Activated effector memory CD4-positive, alpha-beta T cell treated with anti-CD3 and anti-CD28 coated beads, Interleukin-2, amount 50 U/mL, for 16 hours (primary cell): ENCODE measurements around the gene STUM.
A peak's percentile ranks its signal among the peaks of the same experiment; 100 is the strongest.
"Not testable (repeated sequence)": the region's sequence is repeated elsewhere in the genome, so short reads cannot be mapped to it uniquely, and the experiment has no call there.

Experiments
- DNase-seq: peaks from one replicate; pipeline ENCODE4 v3.0.0-alpha.2; 2020

Gene STUM, protein sequence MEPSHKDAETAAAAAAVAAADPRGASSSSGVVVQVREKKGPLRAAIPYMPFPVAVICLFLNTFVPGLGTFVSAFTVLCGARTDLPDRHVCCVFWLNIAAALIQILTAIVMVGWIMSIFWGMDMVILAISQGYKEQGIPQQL

GRCh38 chr1:226548256-226549093 lies at the start of gene STUM:
Gene STUM (plus strand): TSS chr1:226548764. CDS start chr1:226548905, 141 bp downstream.
- no peak for DNase-seq

DNA sequence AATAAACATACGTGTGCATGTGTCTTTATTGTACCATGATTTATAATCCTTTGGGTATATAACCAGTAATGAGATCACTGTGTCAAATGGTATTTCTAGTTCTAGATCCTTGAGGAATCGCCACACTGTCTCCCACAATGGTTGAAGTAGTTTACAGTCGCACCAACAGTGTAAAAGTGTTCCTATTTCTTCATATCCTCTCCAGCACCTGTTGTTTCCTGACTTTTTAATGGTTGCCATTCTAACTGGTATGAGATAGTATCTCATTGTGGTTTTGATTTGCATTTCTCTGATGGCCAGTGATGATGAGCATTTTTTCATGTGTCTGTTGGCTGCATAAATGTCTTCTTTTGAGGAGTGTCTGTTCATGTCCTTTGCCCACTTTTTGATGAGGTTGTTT lies 48.9 kb upstream of the STUM start:
- not testable (repeated sequence) for DNase-seq

GRCh38 chr1:226506021-226506420 lies 42.5 kb upstream of the STUM start:
- DNase-seq: no peak

- no peak for DNase-seq
These were observed 41.6 kb upstream of the STUM start for GRCh38 chr1:226506921-226507320.

DNA sequence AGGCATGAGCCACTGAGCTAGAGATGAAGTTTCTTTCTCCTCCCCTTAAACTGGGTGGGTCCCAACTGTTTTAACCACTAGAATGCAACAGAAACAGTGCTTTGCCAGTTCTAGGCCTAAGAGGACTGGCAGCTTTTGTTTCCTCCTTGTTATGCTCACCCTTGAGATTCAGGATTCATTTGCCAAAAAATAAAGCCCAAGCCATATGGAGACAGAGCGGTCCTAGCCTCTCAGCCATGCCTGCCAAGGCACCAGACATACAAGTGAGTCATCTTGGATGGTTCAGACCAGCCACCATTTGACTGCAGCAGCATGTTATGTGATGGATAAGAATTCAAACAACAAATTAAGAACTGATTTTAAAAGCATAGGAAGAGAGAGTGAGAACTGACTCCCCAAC lies 38.1 kb upstream of the STUM start:
- no peak for DNase-seq

GRCh38 chr1:226511296-226511695 lies 37.3 kb upstream of the STUM start:
- no peak for DNase-seq

DNA sequence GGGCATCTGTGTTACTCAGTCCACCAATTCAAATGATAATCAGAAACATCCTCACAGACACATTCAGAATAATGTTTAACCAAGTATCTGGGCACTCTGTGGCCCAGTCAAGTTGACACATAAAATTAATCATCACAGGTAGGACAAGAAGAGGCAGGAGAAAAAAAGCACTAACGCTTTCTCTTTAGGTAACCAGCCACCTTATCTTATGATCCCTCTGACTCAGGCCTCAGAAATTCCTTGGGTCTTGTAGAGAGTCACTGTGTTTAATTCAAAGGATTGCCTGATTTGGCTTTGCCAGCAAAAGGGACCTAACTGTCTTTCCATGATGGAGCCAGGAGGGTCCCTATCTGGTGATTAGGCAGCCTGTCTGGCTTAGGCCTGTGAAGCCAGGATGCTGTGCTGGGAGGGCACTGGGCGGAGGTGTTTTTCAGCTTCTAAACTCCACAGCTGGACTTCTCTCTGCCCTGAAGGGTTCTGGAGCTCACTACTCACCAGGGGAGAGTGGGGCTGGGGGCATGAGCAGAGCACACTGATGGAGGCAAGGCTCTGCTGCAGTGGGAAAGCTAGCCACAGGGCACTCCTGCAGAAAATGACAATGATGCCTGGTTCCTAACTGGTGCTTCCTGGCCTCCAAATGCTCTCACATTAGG lies 36.4 kb upstream of the STUM start:
- DNase-seq: no peak

DNA sequence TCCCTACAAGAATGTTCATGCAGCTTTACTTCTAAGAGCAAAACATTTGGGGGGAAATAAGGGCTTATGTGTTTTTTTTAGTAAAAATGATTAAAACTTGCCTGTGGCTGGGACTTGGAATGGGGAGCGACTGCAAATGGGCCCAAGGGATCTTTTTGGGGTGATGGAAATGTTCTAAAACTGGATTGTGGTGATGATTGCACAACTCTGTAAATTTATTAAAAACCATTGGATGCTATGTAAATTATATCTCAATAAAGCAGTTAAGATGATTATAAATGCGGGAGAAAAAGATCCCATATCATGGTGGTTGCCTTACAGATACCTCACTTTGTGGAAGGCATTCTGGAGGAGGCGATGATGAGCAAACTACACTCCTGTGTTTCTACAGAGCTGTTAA lies 30.2 kb upstream of the STUM start:
- DNase-seq: no peak

DNA sequence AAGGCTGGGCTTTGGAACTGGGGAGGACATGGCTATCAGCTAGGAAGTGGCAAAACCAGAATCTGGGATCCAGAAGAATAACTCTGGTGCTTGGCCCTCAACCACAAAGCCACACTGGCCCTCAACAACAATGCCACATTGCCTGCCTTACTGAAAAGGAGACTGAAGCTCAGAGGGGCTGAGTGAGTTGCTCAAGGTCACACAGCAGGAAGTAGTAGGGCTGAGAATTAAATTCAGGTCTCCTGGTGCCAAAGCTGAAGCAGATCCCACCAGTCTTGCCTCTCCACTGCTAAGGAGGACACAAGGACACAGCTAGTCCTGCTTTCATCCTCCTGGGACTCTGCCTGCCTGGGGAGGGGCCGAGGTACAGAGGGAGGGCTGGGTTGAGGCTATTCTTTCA lies 29.4 kb upstream of the STUM start:
- DNase-seq: peak; percentile 12

GRCh38 chr1:226519716-226520598 lies 28.6 kb upstream of the STUM start:
- no peak for DNase-seq

DNA sequence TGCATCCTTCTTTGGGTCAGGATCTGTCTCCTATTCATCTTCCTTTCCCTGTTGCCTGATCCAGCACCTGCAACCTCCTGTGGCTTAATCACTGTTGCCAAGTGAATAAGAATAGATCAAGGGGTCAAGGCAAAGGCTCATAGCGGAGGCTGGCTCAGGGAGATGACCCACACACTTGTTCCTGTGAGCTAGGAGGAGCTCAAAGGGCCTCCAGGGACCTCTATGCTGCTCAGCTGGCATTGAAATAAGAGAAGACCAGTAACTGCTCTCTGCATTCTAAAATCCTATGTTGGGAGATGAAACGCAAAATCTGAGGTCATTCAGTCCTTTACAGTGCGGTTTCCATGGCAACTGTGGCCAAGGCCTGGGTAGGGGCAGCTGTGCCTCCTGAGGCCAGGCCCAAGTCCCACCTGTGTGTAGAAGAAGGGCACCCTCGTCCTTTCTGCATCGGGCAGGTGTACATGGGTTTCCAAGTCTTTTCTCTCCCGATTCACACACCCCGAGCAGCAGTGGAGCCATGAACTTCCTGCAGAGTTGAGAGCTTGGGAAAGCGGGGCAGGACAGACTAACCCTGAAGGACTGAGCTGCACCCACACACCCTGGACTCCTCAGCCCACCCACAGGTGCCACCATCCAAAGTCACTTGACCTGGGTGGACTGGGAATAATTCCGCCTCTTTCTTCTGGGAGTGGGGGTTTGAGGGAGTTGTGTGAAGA lies 27.8 kb upstream of the STUM start:
- no peak for DNase-seq

DNA sequence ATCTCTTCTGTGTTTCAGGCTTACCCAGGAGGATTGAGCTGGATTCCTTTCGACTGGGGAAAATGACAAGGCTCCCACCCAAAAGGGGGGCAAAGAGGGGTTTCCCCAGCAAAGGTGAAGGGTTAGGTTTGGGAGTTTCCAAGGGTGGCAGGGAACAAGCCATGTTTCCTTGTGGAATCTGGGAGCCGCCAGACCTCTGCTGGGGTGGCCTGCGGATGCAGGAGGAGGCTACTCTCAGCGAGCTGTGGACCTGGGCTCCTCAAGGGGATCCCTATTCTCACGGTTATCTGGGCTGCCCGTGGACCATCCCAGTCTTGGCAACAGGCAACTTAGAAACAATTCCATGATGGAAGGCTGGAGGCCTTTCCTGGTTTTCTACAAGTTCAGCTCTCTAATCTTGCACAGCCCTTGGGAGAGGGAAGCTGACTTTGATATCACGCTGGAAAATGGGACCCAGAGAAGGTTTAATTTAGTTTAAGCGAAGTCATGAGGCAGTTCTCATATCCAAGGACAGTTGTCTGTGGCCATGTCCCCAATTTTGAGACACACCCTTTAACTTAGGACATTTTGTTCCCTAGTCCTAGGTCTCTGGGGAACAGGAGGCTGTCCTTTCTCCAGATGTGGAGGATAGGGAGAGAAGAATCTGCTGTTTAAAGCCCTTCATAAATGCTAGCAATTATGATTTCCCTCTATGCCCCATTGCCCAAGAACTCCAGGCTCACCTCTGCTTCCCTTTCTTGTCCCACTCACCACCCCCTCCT lies 24.7 kb upstream of the STUM start:
- no peak for DNase-seq

GRCh38 chr1:226524547-226524946 lies 24.0 kb upstream of the STUM start:
- DNase-seq: no peak

DNA sequence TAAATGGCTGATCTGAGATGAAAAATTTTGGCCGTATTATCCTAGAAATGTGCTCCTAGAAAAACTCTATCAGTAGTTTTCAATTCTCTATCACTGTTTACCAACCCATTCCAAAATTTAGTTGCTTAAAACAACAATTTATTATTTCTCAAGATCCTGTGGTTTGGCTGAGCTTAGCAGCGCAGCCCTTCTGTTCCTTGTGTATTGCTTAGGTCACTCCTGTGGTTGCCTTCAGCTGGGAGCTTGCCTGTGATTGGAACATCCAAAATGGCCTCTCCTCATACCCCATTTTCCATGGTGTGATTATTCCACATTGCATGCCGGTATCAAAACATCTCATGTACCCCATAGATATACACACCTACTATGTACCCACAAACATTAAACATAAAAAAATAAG lies 22.8 kb upstream of the STUM start:
- DNase-seq: no peak

- DNase-seq: peak; percentile 56
These were observed 21.6 kb upstream of the STUM start for GRCh38 chr1:226526801-226527595.

DNA sequence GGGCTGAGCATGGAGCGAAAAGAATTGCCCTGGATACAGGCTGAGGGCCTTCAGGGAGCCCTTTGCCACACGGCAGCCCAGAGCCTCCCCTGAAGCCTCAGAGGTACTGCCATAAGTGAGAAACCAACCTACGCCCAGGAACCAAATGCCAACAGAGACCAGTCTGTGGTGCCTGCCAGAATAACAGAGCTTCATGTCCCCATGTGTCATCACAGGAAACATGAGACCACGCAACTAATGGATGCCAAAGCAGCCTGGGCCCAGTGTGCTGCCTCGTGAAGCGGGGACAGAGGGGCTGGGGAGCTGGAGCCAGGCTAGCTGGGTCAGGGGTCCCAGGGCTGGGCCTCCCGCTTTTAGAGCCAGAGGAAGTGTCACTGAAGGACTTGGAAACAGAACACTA lies 18.7 kb upstream of the STUM start:
- peak; percentile 33 for DNase-seq

GRCh38 chr1:226530591-226530990 lies 18.0 kb upstream of the STUM start:
- DNase-seq: peak; percentile 44

DNA sequence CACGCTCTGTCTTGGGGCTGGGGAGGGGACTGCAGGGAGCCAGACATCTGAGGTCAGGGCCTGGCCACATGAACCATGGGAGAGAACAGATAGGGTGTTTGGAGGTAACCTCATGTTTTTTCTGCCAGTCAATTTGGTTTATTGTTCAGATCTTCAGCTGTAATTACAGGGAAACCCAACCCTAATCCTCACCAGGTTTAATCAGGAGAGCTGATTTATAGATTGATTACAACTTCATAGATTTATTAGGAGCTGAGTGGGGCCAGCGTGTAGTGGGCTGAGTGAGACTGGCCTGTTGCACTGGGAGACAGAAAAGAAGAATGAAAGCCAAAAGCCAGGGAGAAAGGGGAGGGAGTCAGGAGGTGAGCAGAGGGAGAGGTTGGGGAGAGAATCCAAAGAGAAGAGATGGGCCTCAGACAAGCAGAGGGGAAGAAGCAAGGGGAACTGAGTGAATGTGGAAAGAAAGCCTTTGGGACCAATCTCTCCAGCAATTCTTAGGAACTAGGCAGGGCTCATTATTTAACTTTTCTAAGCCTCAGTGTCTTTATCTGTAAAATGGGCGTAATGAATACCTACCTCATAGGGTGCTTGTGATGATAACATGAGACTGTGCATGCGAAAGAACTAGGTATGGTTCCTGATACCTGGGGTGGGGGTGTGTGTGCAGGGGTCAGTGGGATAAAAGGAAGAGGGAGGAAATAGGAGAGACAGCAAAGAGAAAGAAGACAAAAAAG lies 17.0 kb upstream of the STUM start:
- no peak for DNase-seq

- DNase-seq: peak; percentile 14
These were observed 16.0 kb upstream of the STUM start for GRCh38 chr1:226532553-226532952.

GRCh38 chr1:226533220-226533619 lies 15.3 kb upstream of the STUM start:
- no peak for DNase-seq
